HG02623 (cell line): Measurements from ENCODE around the gene SH3D19.
A peak's percentile ranks its signal among the peaks of the same experiment; 100 is the strongest.

ENCODE experiments used
- ATAC-seq: cut with Tn5 transposase; IDR thresholded peaks from one replicate; pipeline ENCODE4 v1.9.1; 2021; ENCODE audit warnings: moderate library complexity; ENCODE audit not compliant: unreplicated experiment

SH3D19 gene

GRCh38 chr4:151325111-151325948, at the start of gene SH3D19:
Gene SH3D19 (minus strand): TSS chr4:151325605. CDS start chr4:151325352, 253 bp downstream.
- ATAC-seq, result peak; percentile 20

- ATAC-seq, result peak; percentile 99
Measured at GRCh38 chr4:151362404-151363164, 37.2 kb upstream of the SH3D19 start.

GRCh38 chr4:151361966-151362365, 36.6 kb upstream of the SH3D19 start:
- ATAC-seq, result no peak

- no peak for ATAC-seq
Measured at GRCh38 chr4:151361126-151361525, 35.7 kb upstream of the SH3D19 start.

GRCh38 chr4:151359576-151359975, 34.2 kb upstream of the SH3D19 start:
- ATAC-seq, result no peak

GRCh38 chr4:151358266-151358665, 32.9 kb upstream of the SH3D19 start:
- ATAC-seq, result no peak

GRCh38 chr4:151356510-151356909, 31.1 kb upstream of the SH3D19 start:
- ATAC-seq, result no peak

- no peak for ATAC-seq
Measured at GRCh38 chr4:151355155-151355554, 29.8 kb upstream of the SH3D19 start.

GRCh38 chr4:151347490-151348235, 22.3 kb upstream of the SH3D19 start:
- no peak for ATAC-seq

- no peak for ATAC-seq
Measured at GRCh38 chr4:151344948-151345347, 19.5 kb upstream of the SH3D19 start.

- no peak for ATAC-seq
Measured at GRCh38 chr4:151340751-151341385, 15.5 kb upstream of the SH3D19 start.

GRCh38 chr4:151339467-151339866, 14.1 kb upstream of the SH3D19 start:
- ATAC-seq, result no peak

GRCh38 chr4:151331276-151332042, 6.1 kb upstream of the SH3D19 start:
- ATAC-seq, result no peak

- no peak for ATAC-seq
Measured at GRCh38 chr4:151329217-151330007, 4.0 kb upstream of the SH3D19 start.

GRCh38 chr4:151325949-151326246, 493 bp upstream of the SH3D19 start:
- ATAC-seq, result no peak

GRCh38 chr4:151324752-151325110, 674 bp downstream of the SH3D19 start:
- ATAC-seq, result peak; percentile 48

- no peak for ATAC-seq
Measured at GRCh38 chr4:151324124-151324751, 1.2 kb downstream of the SH3D19 start.

- ATAC-seq, result no peak
Measured at GRCh38 chr4:151323667-151324066, 1.7 kb downstream of the SH3D19 start.

- no peak for ATAC-seq
Measured at GRCh38 chr4:151322570-151322969, 2.8 kb downstream of the SH3D19 start.
